Spleen (tissue), 7 donors: ENCODE results near the gene ZNF862.
"Not testable (repeated sequence)": the region's sequence is repeated elsewhere in the genome, so short reads cannot be mapped to it uniquely, and the experiment has no call there.

Experiments
- CTCF ChIP-seq, 11 experiments: fragments of 200-600 bp in 7 of 11; fragments of 450-650 bp in 4 of 11; sonication (generic) in 4 of 11; IDR thresholded peaks in 8 of 11; conservative IDR thresholded peaks in 3 of 11; 1 replicate in 7 of 11; 2 replicates in 4 of 11; pipeline versions ENCODE4 v1.4.0 to v1.8.0; 2016 to 2021; ENCODE audit warnings: antibody characterized with exemption in 11 of 11, inconsistent platforms in 4 of 11, mild to moderate bottlenecking in 1 of 11
- POLR2A ChIP-seq, 3 donors: fragments of 450-650 bp; IDR thresholded peaks; one replicate each; pipeline ENCODE4 v1.5.1; 2017; ENCODE audit warnings: antibody characterized with exemption in 3 of 3, mild to moderate bottlenecking in 1 of 3
- POLR2AphosphoS5 ChIP-seq, 3 donors: sonication (generic); formaldehyde crosslinking; IDR thresholded peaks; one replicate each; pipeline ENCODE4 v1.5.1; 2017; ENCODE audit warnings: antibody characterized with exemption in 3 of 3
- donor health status: DM: no; HTN: no; CAD: no; lungs with moderate emphysema.
- donor health status: DM: no; HTN: no; CAD: no.
- donor health status: DM: no; HTN: no; CAD: no.

GRCh38 chr7:149907776-149908376 lies 69.7 kb downstream of the ZNF862 start:
- not testable (repeated sequence) for TF ChIP-seq CTCF (IDR thresholded peaks at IDR 0.05 in 8 of 11, conservative IDR thresholded peaks at IDR 0.05 in 3 of 11); POLR2A (IDR thresholded peaks at IDR 0.05); POLR2AphosphoS5 (IDR thresholded peaks at IDR 0.05)
